Right kidney (tissue), 1 donor: Measurements from ENCODE around the gene KIRREL3.

Source experiments
- DNase-seq: peaks from one replicate; pipeline ENCODE4 v3.0.0-alpha.2; 2016

The KIRREL3 gene

DNA sequence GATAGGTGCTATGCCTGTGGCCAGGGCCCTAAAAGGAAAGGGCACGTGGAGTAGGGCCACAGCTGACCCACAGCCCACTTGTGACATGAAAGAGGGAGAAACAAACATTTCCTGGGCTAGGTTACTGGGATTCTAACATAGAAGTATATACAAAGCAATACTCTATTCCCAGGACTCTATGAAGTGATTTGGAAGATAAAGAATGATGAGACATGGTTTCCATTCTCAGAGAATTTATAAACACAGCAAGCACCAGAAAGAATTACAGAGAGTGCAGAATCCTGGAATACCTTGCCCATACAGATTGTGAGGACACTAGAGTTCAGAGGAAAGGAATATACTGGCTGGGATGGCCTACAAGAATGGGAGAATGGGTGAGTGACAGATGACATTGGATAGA, 86.4 kb downstream of the KIRREL3 start:
- no peak for DNase-seq

DNA sequence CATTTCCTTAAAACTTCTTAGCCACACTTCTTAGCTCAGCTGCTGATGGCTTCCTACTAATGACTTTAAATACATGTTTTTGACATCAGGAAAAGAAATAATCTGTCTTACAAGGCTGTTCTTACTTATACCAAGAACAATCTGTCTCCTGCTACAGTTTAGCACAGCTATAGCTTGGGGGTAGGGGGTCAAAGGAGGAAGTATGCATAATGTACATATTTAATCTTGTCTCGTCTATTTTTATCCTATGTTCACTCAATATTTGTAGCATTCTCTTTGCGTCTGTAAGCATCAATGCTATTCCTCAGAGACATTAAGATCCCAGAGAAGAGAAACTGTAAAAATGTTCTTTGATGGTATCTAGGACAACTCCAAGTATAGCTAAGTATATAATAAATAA, 96.0 kb downstream of the KIRREL3 start:
- DNase-seq, result no peak

DNA sequence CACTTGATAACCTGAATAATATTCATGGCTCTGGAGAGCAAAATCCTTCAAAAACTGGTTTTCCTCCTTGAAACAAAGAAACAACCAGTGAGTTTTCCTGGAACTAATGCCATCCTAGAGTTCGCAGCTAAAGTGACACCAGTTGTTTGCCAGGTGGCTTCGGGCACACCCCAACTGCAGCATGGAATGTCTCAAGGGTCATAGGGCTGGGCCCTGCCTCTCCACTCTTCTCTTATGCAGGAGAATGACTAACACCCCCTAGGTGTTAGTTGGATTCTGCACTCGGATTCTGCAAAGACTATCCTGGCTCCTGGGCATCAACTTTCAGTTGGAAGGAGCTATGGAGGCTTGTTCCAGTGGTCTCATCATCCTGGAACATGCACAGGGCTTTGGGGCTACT, 98.8 kb downstream of the KIRREL3 start:
- DNase-seq, result no peak

DNA sequence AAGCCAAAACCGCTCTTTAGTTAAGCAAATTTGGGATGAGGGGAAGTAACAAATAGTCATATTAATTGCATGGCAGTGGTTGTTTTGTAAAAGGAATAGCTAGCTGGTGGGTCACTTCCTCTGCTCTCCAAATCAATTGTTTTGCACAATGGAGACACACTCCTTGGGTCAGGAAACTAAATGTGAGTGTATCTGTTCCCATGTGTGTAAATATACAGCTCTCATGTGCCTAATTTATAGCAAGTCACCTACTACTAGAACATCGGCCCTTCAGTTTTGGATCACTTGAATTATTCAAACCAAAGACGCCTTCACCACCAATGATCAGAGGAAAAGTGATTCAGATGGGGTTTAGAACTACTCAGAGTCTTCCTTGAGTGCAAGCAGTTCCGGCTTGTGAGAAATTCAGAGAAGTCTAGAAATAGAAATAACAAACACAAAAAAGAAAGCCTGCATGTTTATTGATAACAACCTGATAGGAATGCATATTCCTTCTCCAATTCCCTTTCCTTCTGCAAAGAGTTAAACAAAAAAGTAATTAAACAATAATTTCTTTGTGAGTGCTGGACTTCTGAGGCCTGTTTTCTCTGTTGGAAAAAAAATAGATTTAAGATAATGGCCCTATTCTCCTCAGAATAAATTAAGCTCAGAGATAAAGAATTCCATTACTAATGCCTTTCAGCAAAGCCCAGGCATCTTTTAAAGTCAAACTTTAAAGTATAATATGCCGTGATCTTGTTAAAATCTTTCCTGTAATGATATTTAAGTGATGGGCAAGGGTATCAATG, 100.4 kb downstream of the KIRREL3 start:
- no peak for DNase-seq

DNA sequence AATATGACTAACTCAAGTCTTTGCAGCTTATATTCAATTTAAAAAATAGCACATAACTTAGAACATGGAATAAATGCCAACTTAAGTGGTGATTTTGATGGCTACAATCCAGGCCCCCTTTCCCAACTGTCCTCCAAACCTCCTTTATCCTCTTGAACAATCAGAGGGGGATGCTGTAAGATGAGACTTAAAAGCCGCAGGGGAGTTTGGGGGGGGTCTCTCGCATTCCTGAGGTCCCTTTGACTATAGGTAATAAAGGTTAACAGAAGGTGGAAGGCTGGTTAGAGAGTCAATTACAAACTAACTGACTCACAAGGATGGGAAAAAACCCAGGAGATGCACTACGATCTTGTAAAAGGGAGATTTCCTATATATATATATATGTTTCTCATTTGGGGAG, 101.8 kb downstream of the KIRREL3 start:
- no peak for DNase-seq

DNA sequence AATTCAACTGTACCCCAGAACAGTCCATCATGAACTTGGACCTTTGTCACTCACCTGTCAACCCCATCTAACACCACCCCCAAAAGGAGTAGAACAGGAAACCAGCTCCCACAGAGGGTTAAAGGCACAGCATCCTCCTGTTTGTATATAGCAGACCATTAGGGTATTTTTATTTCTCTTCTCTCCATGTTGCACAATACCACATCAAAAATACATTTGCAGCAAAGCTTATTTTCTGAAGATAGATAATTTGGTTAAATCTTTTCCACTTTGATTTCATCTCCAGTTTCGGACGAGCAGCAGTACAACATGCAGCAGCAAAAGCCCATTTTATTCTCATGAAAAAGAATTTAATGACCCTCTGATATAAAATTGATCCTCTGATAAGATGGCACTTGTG, 103.1 kb downstream of the KIRREL3 start:
- no peak for DNase-seq

DNA sequence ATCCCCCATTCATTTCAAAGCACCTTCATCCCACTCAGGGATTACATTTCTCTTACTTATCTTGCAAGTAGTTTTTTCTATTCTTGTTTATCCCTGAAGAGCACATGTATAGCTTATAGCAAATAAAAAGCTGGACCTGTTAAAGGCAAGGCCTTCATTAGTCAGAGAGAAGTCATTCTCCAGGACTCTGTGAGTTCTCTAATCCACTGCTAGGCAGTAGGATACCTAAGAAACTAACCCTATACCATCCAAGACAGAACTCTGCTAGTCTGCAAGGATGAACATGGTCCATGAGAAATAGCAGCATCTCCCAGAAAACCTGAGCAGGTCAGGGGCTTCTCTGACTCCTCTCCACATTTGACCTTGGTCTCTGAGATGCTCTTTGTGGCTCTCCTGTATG, 104.5 kb downstream of the KIRREL3 start:
- DNase-seq, result no peak

DNA sequence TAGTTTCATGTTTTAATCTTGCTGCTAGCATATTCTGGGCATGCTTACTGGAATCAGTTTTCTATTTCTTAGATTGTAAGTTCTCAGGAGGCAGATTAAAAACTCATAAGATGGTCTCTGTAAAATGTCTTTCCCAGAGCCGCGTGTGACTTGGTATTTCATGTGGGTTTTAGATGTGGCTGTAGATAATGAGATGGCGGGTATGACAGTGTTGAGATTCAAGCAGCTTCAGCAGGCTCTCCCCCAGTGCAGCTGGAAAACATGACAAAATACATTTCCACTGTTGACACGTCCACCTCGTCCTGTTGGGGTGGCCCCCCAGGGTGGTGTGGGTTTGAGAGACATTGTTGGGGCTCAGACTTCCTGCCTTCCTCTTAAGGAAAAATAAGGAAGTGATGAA, 106.8 kb downstream of the KIRREL3 start:
- no peak for DNase-seq

DNA sequence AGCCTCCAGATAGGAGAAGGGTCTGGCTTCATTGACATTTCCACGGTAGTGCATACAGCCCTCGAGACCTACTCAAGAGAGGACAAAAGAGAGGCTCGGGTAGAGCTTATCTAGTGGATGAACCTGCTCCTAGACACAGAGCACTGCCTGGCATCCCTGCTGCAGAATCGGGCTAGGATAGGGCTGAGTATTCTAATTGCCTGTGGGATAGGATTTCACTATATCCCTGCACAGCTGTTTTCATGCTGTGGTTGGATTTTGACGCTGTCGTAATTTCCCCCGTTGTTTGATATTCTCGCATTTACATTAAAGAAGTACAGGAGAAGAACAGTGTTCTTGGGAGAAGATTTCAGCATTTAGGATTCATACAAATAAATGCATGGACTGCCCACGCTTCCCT, 107.8 kb downstream of the KIRREL3 start:
- no peak for DNase-seq

DNA sequence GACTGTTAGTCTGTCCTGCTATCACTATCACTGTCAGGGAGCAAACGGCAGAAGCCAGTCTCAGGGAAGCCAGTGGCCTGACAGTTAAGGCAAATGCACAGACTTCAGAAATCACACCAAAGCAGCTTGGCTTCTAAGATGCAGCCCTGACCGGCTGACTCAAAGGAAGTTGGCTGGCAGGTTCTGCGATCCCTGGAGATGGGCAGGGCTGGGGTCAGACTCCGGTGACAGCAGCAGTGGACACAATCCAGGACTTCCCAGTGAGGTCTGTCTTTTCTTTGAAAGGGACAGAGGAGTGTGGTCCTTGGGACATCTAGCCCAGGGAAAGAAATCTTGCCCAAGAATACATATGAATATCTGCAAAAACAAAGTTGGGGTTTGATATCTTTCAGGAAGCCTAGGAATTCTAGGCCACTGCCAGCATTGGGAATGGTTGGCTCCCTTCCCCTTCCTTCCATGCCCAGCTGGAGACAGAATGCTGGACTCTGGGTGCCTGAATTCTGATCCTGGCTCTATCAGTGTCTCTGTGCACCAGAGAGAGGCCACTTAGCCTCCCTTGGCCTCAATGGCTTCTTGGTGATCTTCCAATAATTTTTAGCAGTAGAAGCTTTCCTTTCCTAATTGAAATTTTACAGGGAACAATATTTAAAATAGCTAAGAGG, 108.9 kb downstream of the KIRREL3 start:
- DNase-seq, result no peak

DNA sequence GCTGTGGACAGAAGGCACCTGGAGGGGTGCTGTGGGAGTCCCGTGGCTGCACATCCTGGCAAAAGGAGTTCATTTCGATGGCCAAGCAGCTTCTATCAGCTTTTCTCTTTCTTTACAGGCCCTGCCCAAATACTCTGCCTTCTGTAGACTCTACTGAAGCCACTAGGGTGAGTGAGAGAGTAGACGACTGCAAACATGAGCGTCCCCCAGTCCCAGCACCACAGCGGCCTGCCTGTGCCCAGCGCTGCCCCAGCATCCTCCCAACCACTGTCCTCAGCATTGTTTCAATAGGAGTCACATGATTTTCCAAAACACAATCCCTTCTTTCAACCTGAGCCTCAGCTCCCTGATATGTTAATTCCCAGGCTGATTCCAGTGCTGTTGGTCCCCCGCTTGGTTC, 110.0 kb downstream of the KIRREL3 start:
- DNase-seq, result no peak

DNA sequence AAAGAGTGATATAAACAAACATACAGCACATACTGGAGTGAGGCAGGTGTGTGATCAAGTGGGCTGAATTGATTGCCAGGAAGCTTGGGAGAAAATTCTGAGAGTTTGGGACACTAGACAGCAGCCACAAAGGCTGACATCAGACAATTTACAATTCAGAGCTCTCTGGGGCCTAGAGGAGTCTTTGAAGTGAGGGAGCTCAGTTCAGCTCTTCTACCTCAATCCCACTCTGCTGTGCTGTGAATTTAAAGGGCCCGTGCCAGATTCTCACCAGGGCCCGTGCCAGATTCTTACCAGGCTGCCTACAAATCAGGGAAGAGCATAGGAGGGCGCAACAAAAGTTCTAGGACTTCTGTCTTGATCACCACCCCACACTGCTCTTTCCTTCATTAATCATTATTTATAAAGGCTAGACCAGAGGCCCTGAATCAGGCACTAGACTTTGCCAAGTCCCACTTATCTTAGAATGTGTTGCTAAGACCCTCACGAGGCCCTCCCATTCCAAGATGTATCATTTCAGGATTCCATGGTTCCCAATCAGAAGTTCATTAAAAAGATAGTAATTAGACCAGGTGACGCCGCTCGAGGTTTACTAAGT, 112.4 kb downstream of the KIRREL3 start:
- DNase-seq, result no peak

DNA sequence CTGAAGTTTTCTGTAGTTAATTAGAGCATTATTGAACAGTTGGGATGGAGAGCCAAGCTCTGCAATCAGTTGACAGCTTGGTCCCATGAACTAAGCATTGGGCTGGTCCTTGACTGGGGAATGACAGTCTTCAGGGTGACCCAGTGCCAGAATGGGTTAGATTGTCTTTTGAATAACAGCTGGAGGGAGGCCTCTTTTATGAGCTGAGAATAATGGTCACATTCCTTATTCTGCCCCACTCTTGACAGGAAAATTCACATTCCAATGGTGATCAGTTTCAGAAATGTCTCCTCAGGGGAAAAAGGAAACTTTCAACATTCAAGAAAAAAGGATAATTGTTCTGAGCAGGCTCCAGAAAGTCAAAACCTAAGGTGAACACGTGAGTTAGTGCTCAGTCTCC, 113.9 kb downstream of the KIRREL3 start:
- no peak for DNase-seq

DNA sequence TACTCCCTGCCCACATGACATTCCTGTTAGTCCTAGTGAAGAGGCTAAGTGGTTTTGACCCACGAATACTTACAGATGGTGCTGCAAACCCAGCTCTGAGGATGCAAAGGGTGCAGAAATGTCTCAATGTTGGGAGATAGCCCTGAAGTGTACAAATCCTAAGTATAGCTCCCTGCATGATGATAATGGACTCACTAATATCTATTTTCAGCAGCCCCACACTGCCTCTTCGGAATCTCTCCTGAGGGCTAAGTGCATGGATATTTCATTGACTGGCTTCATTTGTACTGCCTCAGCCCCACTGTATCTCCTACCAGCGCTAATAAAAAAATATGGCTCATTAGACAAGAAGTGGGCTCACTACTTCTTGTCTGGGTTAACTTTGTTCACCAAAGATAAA, 114.5 kb downstream of the KIRREL3 start:
- DNase-seq, result no peak

DNA sequence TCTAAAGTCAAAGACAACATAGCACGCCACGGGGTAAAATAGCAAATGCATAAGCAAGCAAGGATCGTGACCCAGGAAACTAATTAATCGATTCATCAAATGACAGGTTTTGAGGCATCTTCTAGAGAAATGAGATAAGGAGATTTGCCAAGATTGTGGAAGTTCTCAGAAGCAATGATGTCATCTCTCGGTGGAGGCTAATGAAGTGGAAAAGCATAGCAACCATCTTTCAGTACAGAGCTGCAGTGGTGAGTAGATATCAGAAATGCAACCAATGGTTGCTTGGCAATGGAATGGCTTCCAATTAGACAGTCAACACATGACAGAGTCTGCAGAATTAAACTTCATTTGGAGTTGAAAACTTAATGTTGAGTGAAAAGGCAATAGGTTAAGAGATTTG, 116.0 kb downstream of the KIRREL3 start:
- DNase-seq, result no peak

DNA sequence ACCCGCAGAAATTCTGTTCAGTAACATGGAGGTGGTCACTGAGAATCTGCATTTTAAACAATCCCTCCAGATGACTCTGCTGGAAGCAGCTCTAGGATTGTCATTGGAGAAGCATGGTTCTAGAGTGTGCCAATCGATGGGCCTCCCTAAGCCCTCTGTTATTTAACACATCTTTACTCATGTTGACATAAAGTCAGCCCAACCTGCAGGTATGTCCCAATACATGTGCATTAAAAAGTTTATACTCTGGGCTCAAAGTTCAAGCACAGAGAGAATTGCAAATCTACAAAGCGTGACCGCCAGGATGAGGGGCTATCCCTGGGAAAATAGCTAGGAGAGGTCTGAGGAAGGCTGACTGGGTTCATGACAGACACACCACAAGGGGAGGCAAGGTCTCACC, 116.4 kb downstream of the KIRREL3 start:
- no peak for DNase-seq

DNA sequence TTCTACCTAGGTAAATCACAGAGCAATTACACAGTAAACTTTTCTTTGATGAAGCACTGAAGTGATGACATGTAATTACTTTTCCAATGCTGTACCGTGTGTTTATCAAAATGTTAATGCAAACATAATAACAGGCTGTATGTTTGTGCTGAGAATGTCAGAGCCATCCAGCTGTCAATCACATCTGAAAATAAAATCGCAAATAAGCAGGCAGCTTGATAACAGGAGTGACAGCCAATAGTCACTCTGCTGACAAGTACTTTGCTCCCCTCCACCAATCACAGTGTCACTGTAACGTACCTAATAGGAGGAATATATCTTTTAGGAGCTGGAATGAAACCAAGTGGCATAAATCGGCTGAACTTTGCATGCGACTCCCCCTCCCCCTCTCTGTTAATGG, 119.7 kb downstream of the KIRREL3 start:
- no peak for DNase-seq

DNA sequence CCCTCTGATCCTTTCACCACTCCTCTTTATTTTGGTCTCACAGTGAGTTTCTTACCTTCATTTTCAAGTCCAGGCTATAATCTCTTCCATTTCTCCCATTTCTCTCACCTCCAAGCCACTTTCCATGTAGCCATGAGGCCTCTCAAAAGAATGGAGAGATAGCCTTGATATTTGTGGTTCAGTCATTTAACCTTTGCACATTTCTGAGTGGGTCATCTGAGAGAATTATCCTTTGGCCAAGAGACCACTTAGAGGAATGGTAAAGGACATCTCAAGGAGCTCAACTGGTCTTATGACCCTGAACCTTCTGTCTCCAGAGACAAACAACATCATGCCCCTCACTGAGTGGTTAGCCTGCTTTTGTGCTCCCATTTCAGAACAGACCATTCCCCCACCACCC, 121.1 kb downstream of the KIRREL3 start:
- DNase-seq, result no peak

DNA sequence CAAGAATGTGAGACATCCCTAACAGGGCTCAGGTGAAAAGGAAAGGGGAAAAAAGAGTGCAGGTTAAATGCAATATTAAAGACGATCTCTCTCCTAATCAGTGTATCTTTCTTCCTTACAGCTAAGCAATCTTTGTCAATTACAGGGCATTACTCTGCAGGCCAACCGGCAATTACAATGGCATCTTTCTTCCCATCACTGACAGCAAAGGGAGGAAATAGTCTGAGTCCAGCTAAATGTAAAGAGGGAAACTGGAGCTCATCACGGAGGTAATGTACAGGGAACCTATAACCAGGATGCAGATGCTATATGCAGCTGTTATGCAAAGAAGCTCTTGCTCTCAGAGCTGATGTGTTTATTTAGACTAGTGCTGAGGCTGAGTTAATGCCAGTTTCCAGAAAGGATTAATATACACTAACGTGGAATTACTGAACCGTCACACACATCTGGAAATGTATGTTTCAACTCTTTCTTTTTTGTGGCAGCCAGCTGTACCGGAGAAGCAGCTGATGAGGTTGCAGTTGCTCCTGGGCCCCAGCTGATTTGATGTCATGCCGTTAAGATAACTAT, 121.6 kb downstream of the KIRREL3 start:
- DNase-seq, result no peak

DNA sequence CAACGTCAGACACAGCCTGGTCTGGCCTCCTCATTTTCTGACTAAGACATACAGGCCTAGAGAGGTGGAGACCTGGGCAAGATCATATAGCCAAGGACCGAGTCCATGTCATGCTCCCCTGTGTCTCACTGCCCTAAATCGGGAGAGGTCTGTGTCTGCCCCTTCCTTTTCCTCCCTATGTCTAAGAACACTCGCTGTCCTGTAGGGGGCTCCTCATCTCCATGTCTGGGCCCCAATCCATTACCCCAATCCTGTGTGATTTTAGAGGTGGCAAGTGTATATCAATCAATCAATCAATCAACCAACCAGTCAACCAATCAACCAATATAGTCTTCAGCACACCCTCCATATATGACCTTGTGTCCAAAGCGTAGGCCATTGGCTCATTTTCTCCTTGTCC, 125.7 kb downstream of the KIRREL3 start:
- DNase-seq, result no peak

DNA sequence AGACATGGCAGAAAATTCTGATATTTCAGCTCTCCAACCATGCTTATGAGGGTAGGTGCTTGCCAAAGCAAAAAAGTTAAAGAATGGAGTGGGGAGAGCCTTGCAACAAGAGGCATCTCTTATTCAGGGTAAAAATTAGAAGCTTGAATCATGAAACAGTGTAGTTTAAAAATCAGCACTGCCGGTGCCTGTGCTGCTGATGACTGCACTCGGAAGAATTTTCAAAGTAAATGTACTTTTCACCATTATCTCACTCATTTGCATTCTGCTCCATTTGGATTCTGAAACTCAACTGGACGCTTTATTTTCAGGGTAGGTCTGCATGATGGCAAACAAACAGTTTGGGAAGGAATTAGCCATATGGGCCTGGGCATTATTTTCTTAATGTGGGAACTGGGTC, 126.3 kb downstream of the KIRREL3 start:
- DNase-seq, result no peak

DNA sequence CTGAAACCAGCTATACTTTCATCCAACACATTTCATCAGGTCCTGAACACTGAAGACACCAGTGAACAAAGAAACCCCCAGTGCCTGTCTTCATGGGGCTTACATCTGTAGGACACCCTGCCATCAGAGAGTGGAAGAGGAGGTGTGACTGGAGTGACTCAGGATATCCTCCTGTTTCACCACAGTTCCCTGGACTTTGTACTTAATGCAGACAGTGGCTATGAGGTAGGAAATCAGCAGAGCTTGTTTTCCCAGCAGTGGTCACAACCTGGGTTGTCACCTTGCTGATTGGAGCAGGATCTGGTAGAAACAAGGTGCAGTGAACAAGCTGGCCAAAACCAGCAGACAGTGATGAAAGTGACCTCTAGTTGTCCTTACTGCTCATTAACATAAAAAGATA, 128.8 kb downstream of the KIRREL3 start:
- no peak for DNase-seq

DNA sequence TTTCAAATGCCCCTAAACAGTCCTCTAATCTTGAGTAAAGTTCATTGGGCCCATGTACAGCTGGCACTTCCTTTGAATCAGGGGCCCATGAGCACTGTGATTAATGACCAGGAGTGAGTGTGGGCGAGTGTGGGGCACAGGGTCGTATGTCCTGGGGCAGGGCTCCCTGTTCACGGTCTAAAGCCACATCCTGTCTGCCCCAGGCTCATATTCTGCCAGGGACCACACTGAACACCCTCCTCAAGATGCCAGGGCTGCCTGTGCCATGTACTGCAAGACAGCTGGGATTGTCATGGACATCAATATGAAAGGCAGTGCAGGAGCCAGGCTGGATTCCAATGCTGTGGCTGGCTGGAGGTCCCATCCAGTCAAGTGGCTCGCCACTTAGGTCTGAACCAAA, 130.5 kb downstream of the KIRREL3 start:
- DNase-seq, result no peak

DNA sequence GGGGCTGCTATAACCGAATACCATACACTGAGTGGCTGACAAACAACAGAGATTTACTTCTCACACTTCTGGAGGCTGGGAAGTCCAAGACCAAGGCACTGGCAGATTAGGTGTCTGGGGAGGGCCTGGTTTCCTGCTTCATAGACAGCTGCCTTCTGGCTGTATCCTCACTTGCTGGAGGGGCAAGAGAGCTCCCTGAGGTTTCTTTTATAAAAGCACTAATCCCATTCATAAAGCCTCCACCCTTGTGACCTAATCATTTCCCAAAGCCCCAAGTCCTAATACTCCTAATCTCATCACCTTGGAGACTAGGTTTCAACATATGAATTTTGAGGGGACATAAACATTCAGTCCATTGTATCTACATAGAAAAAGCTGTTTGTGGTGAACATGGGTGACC, 131.8 kb downstream of the KIRREL3 start:
- no peak for DNase-seq
